ENCODE data around the gene KIRREL3.
A peak's percentile ranks its signal among the peaks of the same experiment; 100 is the strongest.

The KIRREL3 gene

DNA sequence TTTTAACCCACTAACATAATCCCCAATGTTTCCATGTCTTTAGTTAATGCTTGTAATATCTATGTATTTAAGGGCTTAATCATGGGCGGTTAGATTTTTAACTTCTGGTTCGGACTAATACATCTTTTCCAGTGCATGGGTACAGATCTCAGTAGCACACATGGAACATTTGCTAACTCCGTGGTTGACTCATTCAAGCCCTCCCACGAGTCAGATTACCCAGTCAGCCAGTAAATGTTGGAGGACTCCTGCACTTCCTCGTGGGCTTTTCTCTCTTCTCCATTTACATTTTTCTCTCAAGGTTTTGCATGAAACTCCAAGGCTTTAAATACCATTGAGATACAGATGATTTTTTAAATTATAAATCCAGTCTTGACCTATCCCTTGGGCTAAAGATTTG is 331.2 kb downstream of the KIRREL3 start:
- peak in 1 of 2 experiments; percentile 26 for DNase-seq (ENCODE audit: low read depth in 2 of 2)

GRCh38 chr11:126664643-126665042 is 335.9 kb downstream of the KIRREL3 start:
- DNase-seq (ENCODE audit: low read depth in 2 of 2) = no peak

DNA sequence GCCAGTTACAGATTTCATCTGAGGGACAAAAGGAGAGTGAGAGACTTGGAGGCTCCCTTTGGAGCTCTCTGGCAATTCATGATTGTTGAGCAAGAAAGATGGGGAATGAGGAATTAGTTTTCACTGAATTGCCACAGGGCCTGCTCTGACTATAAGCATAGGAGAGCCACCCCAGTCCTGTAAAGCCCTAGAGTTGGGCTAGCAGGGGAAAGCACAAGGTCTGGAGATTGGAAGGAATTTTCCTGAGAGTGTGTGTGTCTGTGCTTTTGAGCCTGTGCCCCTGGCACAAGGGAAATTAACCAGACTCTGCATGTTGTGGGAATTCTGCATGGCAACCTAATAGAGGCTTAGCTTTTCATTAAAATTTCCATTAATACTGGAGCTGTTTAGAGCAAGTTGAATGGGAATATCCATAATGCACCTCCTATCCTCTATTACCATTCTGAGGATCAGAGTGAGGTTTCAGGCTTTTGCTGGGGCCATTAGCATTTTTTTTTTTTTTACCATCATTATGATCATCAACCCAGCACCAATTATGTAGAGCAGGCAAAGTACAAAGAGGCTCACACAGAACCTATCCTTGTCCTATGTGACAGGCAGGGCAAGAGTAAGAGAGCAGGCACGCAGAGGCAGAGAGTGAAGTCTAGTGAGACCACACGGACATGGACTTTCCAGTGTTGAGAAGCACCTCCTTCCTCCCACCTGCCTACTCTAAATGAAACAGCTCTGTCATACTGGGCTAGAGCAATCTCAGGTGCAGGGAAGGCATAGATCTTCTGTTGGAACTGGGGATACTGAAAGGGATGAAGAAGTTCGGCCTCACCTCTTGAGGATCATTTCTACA is 336.6 kb downstream of the KIRREL3 start:
- DNase-seq (ENCODE audit: low read depth in 2 of 2) = no peak

- DNase-seq (ENCODE audit: low read depth in 2 of 2) = no peak
These were observed 338.4 kb downstream of the KIRREL3 start for GRCh38 chr11:126662035-126662790.

GRCh38 chr11:126660761-126661425 is 339.7 kb downstream of the KIRREL3 start:
- no peak for DNase-seq (ENCODE audit: low read depth in 2 of 2)

- DNase-seq (ENCODE audit: low read depth in 2 of 2) = no peak
These were observed 340.2 kb downstream of the KIRREL3 start for GRCh38 chr11:126660321-126660720.

DNA sequence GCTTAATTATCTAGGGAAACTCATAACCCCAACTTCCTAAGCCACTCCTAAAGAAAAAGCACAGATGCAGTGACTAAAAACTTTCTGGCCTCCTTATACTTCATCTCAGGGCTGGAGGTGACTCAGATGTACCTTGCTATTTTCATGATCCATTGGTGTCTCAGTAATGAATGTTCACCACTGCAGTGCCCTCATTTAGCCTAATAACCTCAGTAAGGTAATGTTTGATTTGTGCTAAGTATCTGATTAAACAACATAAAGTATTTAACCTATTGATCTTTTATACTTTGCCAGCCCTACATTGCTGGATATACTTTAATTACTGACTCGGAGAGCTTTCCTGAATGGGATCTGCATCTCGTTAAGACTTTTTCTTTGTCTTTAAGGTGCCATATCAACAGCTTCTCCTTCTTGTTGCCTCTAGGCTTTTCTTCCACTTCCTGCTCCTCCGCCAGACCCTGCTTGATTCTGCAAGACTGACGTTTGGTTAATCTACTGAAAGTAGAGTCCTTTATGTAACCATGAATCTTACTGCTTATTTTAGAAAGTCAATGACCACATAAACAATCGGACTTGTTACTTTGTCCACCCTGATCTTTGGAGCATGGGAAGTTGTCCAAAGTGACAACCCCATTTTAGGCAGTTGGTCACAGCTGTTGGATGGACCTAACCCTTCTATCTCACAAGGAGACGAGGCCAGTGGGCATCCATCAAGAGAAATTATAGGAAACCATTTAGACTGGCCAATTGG is 342.1 kb downstream of the KIRREL3 start:
- DNase-seq (ENCODE audit: low read depth in 2 of 2) = no peak

GRCh38 chr11:126655807-126656128 is 344.8 kb downstream of the KIRREL3 start:
- DNase-seq (ENCODE audit: low read depth in 2 of 2) = no peak

GRCh38 chr11:126654886-126655806 is 345.4 kb downstream of the KIRREL3 start:
- DNase-seq (ENCODE audit: low read depth in 2 of 2) = no peak

GRCh38 chr11:126653040-126653439 is 347.5 kb downstream of the KIRREL3 start:
- DNase-seq (ENCODE audit: low read depth in 2 of 2) = no peak

GRCh38 chr11:126647735-126648134 is 352.8 kb downstream of the KIRREL3 start:
- DNase-seq (ENCODE audit: low read depth in 2 of 2) = peak; percentile 65 to 68

DNA sequence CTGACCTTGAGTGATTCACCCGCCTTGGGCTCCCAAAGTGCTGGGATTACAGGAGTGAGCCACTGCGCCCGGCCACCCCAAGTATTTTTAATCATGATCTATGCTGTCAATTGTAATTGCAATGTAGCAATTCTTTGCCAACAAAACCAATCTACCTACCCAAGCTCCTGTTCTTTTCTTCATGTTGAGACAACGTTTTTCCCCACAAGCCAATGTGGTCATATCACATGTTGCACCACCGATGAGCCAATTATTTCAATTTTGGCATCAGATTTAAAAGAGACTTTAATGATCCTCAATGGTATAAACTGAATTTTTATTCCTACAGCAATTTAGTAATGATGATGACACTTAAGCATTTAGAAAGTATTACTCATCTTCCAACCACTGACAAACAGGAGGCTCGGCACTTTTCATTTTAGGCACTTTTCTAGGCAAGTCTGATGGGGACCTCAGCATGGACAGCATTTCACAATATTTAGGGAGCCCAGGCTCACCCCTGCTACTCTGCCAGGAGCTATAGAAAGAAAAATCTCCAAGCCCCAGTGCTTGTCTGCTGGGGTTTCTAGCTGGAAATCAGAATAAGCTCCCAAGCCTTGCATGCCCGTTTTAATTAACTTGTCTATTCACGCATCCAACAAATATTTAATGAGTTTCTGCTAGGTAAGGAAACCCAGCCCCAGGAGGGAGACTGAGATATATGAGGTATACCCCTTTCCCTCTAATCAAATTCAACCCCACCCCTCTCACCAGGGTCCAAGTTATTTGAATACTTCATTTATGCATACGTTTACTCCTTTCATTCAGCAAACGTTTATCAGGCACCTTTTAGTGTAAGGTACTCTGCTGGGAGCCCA is 353.6 kb downstream of the KIRREL3 start:
- DNase-seq (ENCODE audit: low read depth in 2 of 2) = peak; percentile 42 to 54

DNA sequence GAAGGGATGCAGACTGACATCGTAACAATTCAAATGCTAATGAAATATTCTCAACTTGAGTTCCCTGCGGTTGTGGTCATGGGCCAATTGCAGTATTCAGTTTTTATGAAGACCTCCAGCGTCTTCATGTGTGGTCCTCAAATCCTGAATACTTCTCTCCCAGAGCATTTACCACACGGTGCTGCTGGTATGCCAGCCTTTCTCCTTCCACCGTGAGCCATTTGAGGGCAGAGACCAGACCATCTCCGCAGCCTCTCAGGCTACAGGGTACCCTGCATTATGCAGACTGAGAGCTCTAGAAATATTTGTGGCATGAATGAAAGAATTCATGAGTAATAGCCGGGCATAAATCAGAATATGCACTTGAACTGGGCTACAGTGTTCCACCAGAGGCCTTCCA is 355.4 kb downstream of the KIRREL3 start:
- DNase-seq (ENCODE audit: low read depth in 2 of 2) = no peak

DNA sequence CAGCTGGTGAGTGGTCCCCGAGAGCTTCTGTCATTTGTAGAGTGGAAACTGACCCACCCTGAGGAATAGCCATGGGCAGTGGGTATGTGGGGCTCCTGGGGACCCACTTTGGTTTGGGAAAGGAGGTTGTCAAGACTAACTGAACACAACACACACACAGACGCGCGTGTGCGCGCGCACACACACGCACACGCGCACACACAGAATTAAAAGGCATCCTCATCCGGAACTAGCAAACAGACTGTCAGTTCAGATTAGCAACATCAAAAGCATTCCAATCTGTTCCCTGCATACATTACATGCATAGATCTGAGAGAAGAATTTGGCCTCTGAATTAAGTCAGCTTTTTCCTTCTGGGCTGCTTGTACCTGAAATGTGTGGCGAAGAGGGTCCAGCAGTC is 360.4 kb downstream of the KIRREL3 start:
- DNase-seq (ENCODE audit: low read depth in 2 of 2) = no peak

DNA sequence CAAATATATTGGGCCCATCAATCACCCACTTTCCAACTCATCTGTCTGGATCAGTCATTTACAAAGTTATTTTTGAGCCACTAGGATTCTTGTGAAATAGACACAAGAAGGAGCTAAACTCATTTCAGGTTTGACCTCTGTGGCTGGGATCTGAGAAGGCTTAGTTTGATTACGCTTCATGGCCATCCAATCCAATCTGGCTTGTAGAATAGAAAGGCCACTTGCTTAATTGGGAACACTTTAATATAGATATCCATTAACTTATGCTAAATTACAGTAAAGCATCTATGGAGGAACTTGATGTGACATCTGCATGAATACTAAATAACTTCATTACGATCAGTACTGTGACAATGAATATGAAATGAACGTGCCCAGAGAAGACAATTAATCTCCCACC is 360.9 kb downstream of the KIRREL3 start:
- no peak for DNase-seq (ENCODE audit: low read depth in 2 of 2)

DNA sequence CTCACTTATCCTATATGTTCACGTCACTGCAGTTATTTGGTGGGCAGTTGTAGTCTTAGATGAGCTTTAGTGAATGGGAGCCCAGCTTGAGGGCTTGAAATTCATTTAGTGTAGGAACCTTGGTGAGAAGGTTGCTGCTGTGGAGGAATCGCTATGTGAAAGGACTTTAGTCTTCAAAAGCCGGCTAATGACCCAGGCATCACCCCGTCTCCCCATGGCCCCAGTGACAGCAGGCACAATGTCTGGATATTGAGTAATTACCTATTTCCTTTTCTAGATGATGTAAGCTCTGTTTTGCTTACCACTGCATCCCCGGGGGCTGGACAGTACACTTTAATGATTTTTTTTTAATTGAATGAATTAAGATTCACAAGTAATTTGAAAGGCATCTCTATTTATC is 361.9 kb downstream of the KIRREL3 start:
- no peak for DNase-seq (ENCODE audit: low read depth in 2 of 2)

DNA sequence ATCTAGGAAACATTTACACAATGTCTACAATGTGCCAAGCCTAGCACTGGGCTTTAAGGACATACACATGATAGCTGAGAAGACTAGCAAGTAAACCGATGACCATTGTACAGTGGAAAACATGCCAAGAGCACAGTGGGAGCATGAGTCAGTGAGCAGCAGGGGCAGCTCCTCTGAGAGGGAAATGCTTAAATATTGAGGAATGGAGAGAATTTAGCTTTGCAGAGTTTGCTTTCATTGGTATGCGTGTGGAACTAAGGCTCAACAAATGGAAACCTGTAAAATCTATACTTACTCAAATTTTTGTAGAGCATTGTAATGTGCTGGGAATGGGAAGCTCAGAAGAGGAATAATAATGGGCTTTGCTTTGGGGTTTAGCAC is 362.8 kb downstream of the KIRREL3 start:
- peak; percentile 92 for DNase-seq (ENCODE audit: low read depth in 2 of 2)

DNA sequence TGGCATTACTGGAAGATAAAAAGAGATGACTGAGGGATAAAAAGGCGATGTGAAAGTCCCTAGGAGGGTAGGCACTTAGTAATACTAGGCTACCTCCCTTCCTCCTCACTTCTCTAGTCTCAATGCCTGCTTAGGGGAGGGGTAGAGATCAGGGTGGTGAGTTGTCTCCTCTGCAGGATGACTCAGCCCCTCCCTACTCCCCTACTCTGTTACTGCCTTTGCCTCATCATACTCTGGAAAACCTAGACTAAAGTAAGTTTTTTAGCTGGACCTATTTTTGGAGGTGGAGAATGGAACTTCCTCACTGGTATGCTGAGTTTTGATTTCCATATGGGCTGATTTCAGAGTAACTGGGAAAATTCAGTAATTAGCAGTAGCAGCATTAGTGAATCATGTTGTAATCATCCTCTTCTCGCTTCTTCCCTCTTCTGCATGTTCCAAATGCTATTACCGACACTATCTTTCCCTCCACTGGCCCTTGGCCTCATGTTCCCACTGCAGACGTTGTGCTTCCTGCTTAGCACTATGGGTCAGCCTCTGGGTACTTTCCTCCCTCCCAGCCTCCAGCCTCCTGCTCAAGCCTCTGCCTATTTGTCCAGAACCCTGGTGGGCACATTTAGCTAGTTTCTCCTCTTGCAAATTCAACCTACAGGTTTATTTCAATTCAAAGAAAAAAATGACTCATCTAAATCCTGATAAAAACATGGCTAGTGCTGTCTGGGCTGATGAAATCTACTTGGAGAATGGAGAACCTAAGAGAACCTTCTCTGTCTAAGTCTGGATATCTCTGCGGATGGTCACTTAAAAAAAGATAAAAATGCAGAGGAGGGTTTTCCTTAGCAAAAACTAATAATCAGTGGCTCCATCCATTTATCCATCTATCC is 363.4 kb downstream of the KIRREL3 start:
- DNase-seq (ENCODE audit: low read depth in 2 of 2) = peak; percentile 73 to 74

DNA sequence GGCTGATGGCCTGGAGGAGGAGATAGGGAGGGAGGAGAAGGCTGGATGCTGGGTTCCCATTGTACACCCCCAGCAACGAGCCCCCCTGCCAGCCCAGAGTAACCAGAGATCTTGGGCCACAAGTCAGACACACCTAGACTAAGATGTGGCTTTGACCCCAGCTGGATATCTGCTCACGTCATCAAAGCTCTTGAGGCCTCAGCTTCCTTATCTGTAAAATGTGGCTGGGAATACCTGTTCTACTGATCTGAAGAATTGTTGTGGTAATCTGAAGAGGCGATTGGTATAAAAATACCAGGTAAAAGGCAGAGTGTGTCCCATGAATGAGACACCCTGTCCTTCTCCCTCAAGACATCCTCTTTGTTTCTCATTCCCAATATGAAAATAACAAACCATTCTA is 365.1 kb downstream of the KIRREL3 start:
- DNase-seq (ENCODE audit: low read depth in 2 of 2) = no peak

Measured in fibroblast of skin of left biceps (primary cell).